ENCODE data around the gene GPC5.

DNA sequence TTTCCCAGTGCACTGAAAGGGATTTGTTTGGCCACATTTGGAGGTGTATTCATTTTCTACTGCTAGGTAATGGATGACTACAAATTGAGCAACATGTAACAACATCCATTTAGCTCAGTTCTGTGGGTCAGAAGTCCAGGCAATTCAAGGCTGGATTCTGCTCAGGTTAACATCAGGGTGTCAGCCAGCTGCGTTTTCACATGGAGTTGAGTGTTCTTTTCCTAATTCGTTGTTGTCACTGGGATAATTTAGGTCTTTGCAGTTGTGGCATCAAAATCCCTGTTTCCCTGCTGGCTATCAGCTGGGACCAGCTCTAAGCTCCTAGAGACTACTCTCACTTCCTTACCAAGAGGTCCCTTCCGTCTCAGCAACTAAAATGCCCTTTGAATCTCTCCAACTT lies 25.5 kb upstream of the GPC5 start:
- TF ChIP-seq, protein P1, sequence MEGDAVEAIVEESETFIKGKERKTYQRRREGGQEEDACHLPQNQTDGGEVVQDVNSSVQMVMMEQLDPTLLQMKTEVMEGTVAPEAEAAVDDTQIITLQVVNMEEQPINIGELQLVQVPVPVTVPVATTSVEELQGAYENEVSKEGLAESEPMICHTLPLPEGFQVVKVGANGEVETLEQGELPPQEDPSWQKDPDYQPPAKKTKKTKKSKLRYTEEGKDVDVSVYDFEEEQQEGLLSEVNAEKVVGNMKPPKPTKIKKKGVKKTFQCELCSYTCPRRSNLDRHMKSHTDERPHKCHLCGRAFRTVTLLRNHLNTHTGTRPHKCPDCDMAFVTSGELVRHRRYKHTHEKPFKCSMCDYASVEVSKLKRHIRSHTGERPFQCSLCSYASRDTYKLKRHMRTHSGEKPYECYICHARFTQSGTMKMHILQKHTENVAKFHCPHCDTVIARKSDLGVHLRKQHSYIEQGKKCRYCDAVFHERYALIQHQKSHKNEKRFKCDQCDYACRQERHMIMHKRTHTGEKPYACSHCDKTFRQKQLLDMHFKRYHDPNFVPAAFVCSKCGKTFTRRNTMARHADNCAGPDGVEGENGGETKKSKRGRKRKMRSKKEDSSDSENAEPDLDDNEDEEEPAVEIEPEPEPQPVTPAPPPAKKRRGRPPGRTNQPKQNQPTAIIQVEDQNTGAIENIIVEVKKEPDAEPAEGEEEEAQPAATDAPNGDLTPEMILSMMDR (IDR thresholded peaks at IDR 0.05), result no peak
- no peak for TF ChIP-seq POLR2A (IDR thresholded peaks at IDR 0.05)
